Left hindlimb (tissue), 1 donor: Measurements from ENCODE around the gene KRTAP12-2.
"Not testable (repeated sequence)": the region's sequence is repeated elsewhere in the genome, so short reads cannot be mapped to it uniquely, and the experiment has no call there.

Experiments used
- DNase-seq: peaks from one replicate; pipeline ENCODE4 v3.0.0-alpha.2; 2018

Gene KRTAP12-2

GRCh38 chr21:44702111-44702972, 35.6 kb upstream of the KRTAP12-2 start:
- DNase-seq = no peak

- no peak for DNase-seq
Measured at GRCh38 chr21:44701541-44701940, 34.8 kb upstream of the KRTAP12-2 start.

GRCh38 chr21:44701023-44701400, 34.3 kb upstream of the KRTAP12-2 start:
- no peak for DNase-seq

GRCh38 chr21:44700101-44701022, 33.6 kb upstream of the KRTAP12-2 start:
- no peak for DNase-seq

GRCh38 chr21:44699502-44700001, 32.8 kb upstream of the KRTAP12-2 start:
- no peak for DNase-seq

GRCh38 chr21:44697811-44698734, 31.3 kb upstream of the KRTAP12-2 start:
- no peak for DNase-seq

GRCh38 chr21:44697172-44697810, 30.6 kb upstream of the KRTAP12-2 start, which contains the start of gene KRTAP10-12:
Gene KRTAP10-12, plus strand, starts transcription at chr21:44697172. Its CDS starts 30 bp downstream, at chr21:44697202.
- DNase-seq = not testable (repeated sequence)

- no peak for DNase-seq
Measured at GRCh38 chr21:44696572-44696971, 29.8 kb upstream of the KRTAP12-2 start.

- DNase-seq = no peak
Measured at GRCh38 chr21:44695641-44696040, 28.9 kb upstream of the KRTAP12-2 start.

- no peak for DNase-seq
Measured at GRCh38 chr21:44695184-44695583, 28.5 kb upstream of the KRTAP12-2 start.

- no peak for DNase-seq
Measured at GRCh38 chr21:44694776-44695175, 28.0 kb upstream of the KRTAP12-2 start.

- no peak for DNase-seq
Measured at GRCh38 chr21:44692798-44693512, 26.2 kb upstream of the KRTAP12-2 start.

- DNase-seq = no peak
Measured at GRCh38 chr21:44691686-44692085, 25.0 kb upstream of the KRTAP12-2 start.

GRCh38 chr21:44689740-44690139, 23.0 kb upstream of the KRTAP12-2 start:
- not testable (repeated sequence) for DNase-seq

- DNase-seq = no peak
Measured at GRCh38 chr21:44687671-44688070, 20.9 kb upstream of the KRTAP12-2 start.

- no peak for DNase-seq
Measured at GRCh38 chr21:44686843-44687561, 20.3 kb upstream of the KRTAP12-2 start.

- no peak for DNase-seq
Measured at GRCh38 chr21:44686000-44686781, 19.5 kb upstream of the KRTAP12-2 start.

- not testable (repeated sequence) for DNase-seq
Measured at GRCh38 chr21:44685050-44685449, 18.3 kb upstream of the KRTAP12-2 start.

GRCh38 chr21:44684483-44684882, 17.8 kb upstream of the KRTAP12-2 start:
- no peak for DNase-seq
